Endothelial cell of umbilical vein (primary cell): ENCODE data around the gene CD200R1.

Experiments used
- CTCF ChIP-seq, 2 donors: IDR thresholded peaks; 1 replicate in 1 of 2; 2 replicates in 1 of 2; pipeline ENCODE4 v1.5.1; 2011; ENCODE audit warnings: low read length in 2 of 2, mild to moderate bottlenecking in 2 of 2, moderate library complexity in 2 of 2, control low read depth in 1 of 2, inconsistent platforms in 1 of 2, low read depth in 1 of 2; ENCODE audit not compliant: insufficient read depth in 1 of 2; ENCODE audit errors: extremely low read depth in 1 of 2
- EZH2 ChIP-seq: IDR thresholded peaks from 2 replicates; pipeline ENCODE4 v1.6.1; 2012; ENCODE audit warnings: borderline replicate concordance, low read depth, mild to moderate bottlenecking, moderate library complexity, low read length, inconsistent platforms; ENCODE audit not compliant: severe bottlenecking
- FOS ChIP-seq: IDR thresholded peaks from 2 replicates; pipeline ENCODE4 v1.6.1; 2011; ENCODE audit warnings: mild to moderate bottlenecking, low read length, moderate library complexity, borderline replicate concordance; ENCODE audit not compliant: insufficient read depth
- GATA2 ChIP-seq: IDR thresholded peaks from 2 replicates; pipeline ENCODE4 v1.7.0; 2011; ENCODE audit warnings: low read depth, mild to moderate bottlenecking, moderate library complexity, mixed read lengths, low read length; ENCODE audit not compliant: insufficient read length, insufficient read depth
- JUN ChIP-seq: IDR thresholded peaks from 2 replicates; pipeline ENCODE4 v1.6.1; 2011; ENCODE audit warnings: borderline replicate concordance, low read depth; ENCODE audit not compliant: insufficient read length, insufficient read depth
- MAX ChIP-seq: IDR thresholded peaks from 2 replicates; pipeline ENCODE4 v1.6.1; 2011; ENCODE audit not compliant: insufficient read depth, insufficient read length
- MYC ChIP-seq: IDR thresholded peaks from one replicate; pipeline ENCODE4 v1.6.1; 2011; ENCODE audit warnings: mild to moderate bottlenecking, low read depth, low read length
- POLR2A ChIP-seq: IDR thresholded peaks from 2 replicates; pipeline ENCODE4 v1.6.1; 2012; ENCODE audit warnings: low read depth, mild to moderate bottlenecking, control low read depth, low read length
- POLR2AphosphoS5 ChIP-seq: IDR thresholded peaks from 2 replicates; pipeline ENCODE4 v1.6.1; 2012; ENCODE audit warnings: low read depth, mild to moderate bottlenecking, control low read depth, low read length, moderate library complexity; ENCODE audit not compliant: insufficient read depth

GRCh38 chr3:112894258-112894657 lies 80.6 kb downstream of the CD200R1 start:
- TF ChIP-seq POLR2A = no peak
- TF ChIP-seq CTCF (IDR thresholded peaks at IDR 0.05; ENCODE audit: extremely low read depth in 1 of 2, insufficient read depth in 1 of 2, low read depth in 1 of 2, low read length in 2 of 2) = no peak
- TF ChIP-seq EZH2 = no peak
- TF ChIP-seq POLR2AphosphoS5 = no peak
- TF ChIP-seq MYC = no peak
- TF ChIP-seq GATA2 = no peak
- TF ChIP-seq MAX = no peak
- TF ChIP-seq FOS = no peak
- no peak for TF ChIP-seq JUN
